HG03135 (cell line): ENCODE measurements around the gene FRAS1.
"Not testable (repeated sequence)": the region's sequence is repeated elsewhere in the genome, so short reads cannot be mapped to it uniquely, and the experiment has no call there.

Source experiments
- ATAC-seq: cut with Tn5 transposase; IDR thresholded peaks from one replicate; pipeline ENCODE4 v1.9.1; 2021; ENCODE audit warnings: mild to moderate bottlenecking, moderate library complexity; ENCODE audit not compliant: unreplicated experiment

FRAS1 gene

DNA sequence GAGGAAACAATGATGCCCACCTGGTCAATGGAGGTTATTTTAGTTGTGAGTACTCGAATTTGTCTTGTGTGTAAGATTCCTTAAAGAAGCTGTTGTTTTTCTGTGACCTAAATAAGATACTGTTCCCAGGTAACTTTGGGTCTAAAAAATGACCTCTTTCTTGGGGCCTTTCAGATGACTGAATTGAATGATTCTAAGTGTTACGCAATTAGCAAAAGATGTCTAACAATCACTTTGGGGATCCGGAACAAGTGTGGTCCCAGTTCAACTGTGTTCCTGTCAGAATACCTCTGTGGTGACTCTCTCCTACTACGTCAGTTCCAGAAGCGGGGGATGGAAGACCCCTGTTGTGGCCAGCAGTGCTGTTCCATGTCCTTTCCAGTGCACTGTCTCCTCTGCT is 99.4 kb downstream of the FRAS1 start:
- ATAC-seq = no peak

DNA sequence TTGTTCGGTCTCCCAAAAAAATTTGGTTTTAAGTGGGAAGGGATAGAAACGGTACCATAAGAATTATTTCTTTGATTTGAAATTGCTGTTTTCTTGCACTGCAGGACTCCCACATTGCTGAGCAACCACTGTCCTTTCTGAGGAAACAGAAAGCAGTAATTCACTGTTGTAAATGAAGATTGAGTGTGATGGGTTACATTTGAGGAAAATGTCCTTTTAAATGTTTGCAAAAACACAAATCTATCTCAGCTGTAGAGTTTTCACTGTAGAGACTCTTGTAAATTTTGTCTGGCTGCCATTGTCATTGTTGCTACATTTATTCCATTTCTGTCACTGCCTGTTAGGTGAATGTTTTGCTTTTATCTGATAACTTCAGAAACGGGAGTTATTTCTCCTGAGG is 105.2 kb downstream of the FRAS1 start:
- no peak for ATAC-seq

DNA sequence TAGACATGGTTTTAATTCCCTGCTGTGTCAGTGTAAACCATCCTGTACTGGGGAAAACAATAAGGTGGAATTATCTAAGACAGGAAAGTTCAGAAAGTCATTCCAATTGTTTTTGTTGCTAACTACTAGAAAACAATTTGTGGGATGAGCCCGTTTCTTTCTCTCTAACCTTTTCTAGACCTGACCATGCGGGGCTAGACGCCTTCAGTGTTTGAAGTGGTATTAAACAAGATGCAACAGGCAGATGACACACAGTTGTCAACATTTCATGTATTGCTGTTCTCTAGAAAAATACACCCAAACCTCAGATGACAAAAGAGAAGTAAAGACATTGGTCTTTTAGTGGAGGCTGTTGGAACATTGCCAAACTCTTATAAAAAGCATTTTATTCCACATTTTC is 105.7 kb downstream of the FRAS1 start:
- ATAC-seq = no peak

DNA sequence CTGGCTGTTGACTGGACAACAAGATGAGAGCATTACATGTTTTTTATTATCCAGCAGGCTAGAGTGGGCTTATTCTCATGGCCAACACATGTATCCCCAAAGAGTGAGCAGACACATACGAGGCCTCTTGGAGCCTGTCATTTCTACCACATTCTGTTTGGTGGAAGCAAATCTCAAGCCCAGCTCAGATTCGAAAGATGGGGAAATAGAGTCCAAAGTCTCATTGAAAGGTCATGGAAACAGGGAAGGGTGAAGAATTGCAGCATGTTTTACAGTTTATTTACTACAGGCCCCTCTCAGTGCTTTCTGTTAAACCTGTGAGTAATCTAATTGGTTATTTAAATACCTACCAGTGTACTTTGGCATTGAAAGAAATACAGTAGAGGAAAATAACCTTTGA is 108.6 kb downstream of the FRAS1 start:
- no peak for ATAC-seq

DNA sequence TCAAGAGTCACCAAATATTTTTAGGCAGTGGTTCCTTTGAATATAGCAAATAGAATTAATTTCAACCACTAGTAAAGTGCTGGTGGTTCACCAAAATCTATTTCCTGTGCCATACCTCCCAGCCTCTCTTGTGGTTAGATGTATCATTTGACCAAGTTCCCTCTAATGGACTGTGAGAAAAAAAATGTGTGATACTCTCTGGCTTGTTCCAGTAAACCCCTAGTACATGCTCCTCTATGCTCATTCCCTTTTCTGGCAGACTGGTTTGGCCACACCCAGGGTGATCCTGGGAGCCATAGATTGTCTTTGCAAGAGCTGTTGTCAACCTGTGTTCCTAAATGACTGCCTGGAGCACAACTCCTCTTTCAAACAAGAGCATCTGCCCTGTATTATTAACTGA is 109.5 kb downstream of the FRAS1 start:
- ATAC-seq = no peak

DNA sequence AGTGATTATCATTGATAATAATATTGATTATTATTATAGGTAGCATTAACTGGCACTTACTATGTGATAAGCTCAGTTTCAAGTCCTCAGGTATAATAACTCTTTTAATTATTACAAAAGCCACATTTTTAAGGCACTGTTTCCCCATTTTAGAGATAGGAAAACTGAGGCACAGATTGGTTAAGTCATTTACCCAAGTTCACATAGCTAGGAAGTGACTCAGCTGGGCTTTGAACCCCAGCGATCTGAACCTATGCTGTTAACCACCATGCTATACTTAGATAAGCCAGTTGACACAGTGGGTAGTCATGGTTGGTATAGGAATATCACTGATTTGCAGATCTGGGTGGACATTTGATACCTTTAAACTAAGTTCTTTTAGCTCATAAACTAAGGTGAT is 110.4 kb downstream of the FRAS1 start:
- no peak for ATAC-seq

DNA sequence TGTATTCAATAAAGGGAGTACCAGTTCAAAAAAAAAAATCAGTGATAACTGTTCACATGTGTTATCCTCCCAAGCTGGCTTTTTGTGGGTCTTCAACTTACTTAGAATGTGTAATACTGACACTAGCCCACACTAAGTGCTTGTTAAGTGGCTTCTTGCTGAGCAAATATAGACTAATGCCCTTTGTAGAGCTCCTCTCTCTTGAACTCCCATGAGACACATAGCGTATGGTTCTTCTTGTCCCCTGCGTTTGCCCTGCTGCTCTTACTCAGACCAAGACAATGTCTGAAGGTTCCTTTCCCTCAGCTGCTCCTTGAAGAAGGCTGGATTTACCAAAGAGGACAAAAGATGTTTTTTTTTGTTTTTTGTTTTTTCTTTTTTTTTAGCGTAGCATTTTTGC is 110.9 kb downstream of the FRAS1 start:
- no peak for ATAC-seq

DNA sequence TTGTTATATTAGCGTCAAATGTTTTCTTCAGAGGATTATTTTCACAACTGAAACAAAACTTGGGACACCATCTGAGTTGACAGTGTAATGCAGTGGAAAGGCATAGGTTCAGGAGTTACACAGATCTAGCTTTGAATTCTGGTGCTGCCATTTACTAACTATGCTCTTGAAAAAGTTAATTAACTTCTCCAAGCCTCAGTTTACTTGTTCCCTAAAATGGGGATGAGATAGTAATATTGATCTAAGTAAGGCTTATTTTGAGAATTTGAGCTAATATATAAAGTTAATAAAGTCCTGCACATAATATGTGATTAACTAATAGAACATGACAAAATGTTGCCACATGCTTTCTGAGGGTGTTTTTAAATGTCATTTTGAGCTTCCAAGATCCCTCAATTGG is 112.6 kb downstream of the FRAS1 start:
- no peak for ATAC-seq

DNA sequence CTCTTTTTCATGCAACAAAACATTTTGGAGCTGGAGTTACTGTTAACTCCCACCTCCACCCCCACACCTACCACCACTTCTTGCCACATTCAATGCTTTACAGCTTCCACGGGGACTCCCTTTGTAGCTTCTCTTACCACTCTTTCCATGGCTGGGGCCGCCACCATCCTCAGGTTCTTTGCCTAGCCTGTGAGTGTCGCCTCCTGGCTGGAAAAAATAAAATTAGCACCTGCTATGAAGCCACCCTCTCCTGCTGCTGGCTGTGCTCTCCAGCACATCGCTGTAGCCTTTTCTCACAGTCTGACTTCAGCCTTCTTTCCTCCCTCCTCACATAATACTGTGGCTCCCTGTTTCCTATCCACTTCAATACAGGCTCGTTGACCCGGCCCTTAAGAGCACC is 114.4 kb downstream of the FRAS1 start:
- no peak for ATAC-seq

DNA sequence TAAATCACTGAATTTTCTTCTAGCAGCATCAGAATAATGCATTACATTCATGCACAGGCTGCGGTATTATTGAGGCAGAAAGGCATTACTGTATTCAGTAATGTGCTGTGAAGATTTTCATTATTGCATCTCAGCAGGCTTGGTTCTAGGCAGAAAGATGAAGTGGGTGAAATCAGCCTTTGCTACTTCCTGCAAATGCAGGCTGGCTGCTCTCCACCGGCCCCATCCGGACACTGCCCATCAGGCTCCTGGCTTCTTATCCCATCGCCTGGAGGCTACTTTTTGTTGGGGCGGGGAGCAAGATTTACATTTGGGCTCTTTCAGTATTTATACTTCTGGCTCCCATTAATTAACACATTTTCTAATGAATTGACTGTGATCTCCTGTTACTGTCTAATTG is 117.8 kb downstream of the FRAS1 start:
- no peak for ATAC-seq

DNA sequence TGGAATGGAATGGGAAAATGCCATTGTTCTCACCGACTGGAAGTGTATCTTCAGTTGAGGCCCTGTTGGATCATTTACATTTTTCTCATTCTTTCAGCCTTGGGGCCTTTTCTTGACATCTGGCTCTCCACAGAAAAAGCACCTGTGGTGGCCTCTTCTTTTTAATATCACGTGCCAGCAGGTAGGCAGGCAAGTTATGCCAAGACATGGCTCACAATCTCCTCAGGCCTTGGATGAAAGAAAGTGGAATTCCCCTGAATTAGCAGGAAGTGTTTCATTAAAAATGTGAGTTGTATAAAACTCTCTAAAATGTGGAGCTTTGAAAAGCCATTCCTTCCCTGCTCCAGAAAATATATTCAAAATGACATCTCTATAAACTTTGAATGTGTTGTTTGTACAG is 122.1 kb downstream of the FRAS1 start:
- ATAC-seq = no peak

DNA sequence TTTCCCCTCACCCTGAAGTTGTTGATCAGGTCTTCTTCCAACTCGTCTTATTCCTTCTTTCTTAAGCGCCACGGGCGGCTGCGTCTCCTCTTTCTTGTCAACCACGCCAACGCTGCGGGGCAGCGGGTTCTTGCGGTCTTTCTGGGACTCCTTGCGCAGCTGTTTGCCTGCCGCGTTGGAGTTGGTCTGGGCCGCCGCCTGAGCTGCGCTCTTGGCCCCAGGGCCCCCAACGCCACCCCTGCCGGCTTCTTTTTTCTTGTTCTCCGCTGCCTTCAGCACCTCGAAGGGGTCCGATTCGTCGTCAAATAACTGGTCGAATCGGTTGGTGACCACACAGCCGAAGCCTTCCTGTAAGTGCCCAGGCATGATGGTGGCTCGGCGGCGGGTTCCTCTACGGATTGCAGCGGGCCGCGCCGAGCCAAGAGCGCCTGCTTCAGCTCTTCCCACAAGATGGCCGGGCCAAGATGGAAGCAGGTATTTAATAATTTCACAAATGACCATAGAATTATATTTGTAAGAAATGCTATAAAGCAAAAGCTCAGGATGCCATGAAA is 124.6 kb downstream of the FRAS1 start:
- ATAC-seq = not testable (repeated sequence)

DNA sequence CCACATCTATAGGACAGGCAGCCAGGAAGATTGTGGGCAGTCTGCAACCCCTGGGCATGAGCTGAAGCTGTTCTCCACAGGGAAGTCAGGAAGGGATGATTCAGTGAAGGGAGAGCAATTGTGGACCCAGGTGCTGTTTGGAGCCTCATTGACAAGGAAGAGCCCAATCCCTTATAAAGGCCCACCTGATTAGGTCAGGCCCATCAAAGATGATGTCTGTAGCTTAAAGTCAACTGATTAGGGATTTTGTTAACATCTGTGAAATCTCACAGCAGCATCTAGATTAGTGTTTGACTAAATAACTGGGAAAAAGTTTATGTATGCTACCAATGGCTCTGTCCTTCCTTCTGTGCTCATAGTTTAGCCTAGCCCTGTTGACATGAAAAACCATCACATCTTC is 127.5 kb downstream of the FRAS1 start:
- ATAC-seq = no peak

DNA sequence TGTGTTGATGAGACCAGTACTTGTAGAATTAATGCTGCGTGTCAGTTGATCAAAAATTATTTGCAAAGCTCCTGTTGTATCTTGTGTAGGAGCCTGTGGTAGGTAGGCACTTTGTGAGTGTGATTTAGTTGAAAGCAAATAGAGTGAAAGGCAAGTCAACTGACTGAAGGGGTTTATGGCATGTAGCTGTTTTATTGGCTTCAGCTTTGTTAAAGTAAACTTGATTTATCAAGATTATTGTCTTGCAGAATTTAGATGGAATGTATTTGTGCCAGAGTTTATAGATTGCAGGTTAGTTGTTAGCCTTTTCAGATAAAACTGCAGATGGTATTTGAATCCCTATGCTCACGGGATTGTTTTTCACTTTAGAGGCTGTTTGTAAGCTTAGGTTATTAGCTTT is 128.0 kb downstream of the FRAS1 start:
- no peak for ATAC-seq

DNA sequence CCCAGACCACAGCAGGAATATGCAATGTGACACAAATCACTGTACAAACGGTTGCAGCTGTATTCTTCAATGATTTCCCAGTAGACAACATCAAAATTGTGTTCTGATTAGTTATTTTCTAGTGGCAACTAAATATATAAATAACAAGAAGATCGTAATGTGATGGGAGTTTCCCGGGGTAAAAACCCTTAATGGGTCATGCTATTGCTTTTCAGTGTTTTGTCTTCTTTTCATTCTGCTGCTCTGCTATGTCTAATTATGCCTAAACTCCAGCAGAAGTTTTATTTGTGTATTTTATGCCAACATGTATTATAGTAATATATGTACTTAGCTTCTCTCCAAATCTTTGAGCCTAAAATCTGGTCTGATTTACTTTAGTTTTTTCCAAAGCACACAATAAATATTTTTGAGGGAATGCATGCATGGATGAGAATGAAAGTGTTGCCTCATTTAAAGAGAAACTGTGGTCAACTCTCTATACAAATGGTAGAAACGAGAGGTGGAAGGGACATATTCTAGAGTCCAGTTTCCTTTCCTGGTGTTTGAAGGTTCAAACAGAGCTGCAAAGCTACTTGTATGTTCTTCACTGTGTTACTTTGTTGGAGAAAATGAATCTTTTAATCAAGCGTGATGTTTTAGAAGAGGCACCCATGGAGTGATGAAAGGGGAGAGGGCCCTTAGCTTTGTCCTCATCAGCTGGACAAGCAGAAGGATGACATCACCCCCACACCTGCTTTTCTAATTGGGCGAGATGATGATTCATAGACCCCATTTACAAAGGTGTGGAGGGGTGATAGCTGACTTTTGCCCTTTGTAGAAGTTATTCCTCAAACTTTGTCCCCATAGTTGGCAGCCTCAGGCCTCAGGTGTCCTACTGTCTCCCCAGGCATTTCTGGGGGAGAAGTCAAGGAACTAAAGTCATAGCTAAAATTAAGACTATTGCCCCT is 129.7 kb downstream of the FRAS1 start:
- no peak for ATAC-seq

DNA sequence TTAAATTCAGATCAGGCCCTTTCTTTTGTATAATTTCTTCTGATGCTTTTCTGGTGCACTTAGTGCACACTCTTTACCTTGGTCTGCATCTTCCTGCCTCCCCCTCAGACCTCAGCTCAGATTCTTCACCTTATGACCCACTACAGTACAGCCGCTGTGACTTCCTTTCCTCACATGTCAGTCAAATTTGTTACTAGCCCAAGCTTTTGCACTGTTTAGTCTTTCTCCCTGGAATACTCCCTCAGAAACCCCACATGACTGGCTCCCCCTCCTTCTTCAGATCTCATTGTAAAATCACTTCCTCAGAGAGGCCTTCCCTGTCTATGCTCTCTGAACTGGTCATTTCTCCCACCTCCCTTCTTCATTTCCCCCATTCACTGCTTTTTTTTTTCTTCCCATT is 132.9 kb downstream of the FRAS1 start:
- no peak for ATAC-seq

DNA sequence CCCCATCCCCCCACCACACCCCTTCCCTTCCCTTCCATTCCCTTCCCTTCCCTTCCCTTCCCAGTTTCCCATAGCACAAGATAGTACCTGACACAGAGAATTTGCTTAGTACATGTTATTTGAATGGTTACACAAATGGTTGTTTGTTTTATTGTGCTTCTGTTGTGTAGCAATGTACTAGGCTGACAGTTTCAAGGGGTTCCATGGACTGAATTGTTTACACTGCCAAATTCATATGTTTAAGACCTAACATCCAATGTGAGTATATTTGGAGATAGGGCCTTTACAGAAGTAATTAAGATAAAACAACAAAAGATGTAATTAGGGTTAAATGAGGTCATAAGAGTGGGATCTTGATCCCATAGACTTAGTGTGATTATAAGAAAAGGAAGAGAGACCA is 133.5 kb downstream of the FRAS1 start:
- no peak for ATAC-seq

DNA sequence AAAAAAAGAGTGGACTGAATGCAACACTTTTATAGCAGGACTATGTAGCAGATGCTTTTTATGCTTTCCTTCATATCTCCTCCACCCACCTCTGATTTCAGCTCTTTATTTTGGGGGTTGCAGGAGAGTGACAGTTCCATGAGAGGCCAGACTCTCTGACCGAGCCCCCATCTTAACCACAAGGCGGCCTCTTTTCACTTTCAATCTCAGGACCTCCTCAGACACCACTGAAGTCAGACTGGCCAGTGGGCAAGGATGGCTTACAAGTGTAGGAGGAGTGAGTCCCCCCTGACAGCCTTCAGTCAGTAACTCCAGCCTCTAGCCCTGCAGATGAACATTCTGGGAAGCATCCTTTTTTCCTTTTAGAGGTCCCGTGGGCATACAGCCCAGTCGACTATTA is 140.8 kb downstream of the FRAS1 start:
- ATAC-seq = no peak

DNA sequence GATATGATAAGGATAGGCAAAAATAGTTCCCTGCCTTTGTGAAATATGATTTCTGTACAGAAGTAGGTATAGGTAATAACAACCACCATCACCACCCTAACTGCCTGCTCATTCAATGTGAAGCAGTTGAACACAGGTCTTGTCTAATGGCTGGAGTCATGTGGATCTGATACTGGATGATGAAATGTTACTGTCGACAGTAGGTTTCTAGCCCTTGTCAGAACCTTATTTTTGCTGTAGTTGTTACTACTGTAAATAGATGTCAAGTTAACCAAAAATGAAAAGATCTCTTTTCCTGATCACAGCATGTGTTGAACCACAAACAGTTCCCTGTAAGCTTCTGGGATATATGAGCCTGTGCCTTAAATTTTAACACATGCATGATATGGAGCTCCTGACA is 142.9 kb downstream of the FRAS1 start:
- no peak for ATAC-seq

DNA sequence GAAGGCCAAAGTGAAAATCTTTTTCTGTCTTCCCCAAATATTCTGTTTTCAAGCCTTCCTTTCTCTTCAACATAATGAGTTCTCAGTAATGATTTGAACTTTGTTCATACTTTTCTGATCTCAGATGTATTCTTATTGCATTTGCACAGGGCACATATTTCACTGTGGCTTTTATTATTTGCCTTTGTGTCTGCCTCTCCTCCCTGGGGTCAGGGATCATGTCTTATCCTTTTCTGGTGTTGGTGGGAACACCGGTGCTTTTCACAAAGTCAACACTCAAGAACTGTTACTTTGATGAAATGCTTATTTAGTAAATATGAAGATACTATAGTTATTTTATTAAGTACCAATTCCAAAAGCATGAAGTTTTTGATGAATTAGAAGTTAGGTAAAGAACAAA is 143.8 kb downstream of the FRAS1 start:
- ATAC-seq = no peak

DNA sequence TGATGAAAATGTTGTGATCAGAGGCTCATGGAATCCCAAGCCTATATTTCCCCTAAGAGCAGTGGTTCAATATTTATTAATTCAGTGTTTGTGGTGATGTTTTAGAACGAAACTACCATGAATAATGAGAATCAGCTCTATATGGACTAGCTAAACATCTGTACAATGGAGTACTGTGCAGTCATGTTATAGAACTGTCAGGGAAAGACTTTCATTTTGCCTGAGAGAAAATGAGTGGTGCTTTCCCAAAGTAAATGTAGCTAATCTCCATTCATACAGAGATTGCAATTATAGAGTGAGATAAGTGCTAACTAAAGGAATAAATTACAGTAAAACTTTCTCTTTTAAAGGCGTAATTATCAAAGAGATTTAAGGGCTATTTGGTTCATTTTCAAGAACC is 147.1 kb downstream of the FRAS1 start:
- ATAC-seq = no peak

DNA sequence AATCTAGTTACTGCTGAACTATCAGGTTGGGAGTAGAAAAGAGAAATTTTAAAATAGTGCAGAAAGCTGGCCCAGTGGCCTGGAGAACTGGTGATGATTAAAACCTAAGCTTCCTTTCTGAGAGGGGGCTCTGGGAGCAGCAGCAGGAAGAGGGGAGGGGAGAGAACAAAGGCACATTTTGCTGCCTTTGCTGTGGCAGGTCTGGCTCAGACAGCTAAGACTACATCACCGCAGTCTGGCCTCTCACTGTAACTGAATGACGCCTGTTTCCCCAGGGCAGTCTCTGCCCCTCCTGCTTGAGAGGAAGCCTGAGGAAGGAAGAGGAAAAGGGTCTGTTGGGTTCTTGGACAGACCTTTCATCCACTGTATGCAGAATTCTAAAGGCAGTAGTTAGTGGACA is 148.5 kb downstream of the FRAS1 start:
- no peak for ATAC-seq

DNA sequence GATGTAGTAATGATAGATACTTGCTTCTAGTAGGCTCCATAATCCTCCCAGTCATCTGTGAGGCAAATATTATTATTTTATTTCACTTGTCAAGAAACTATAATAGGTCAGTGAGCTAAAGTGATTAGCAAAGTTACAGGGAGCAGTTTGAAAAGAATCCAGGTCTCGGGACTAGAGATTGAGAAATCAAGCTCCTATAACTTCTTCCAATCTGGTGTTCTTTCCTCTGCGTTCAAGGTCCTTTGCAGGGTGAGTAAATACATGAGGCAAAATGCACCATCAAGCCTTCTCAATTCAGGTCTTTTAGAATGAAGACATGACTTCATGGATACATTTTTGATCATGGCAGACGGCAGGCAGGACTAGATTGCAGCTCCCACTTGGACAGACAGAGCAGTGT is 150.4 kb downstream of the FRAS1 start:
- no peak for ATAC-seq
